Progenitor cell of endocrine pancreas (in vitro differentiated cells): ENCODE measurements around the gene CTBS. TPM values are rescaled to one million over a fixed set of nuclear protein-coding genes. Genes with fewer than 3 reads are reported as not detected.

Source experiments
- DNase-seq: peaks from one replicate; pipeline ENCODE4 v3.0.0; 2021; ENCODE audit warnings: low spot score; ENCODE audit not compliant: unreplicated experiment
- H3K27ac Mint-ChIP-seq: 2 replicates; pipeline ENCODE4 v1.8.0; 2021; ENCODE audit warnings: mild to moderate bottlenecking, moderate library complexity, mixed read lengths
- H3K27me3 Mint-ChIP-seq: 2 replicates; pipeline ENCODE4 v1.8.0; 2021; ENCODE audit warnings: mixed read lengths
- H3K36me3 Mint-ChIP-seq: 2 replicates; pipeline ENCODE4 v1.8.0; 2022; ENCODE audit warnings: mixed read lengths; ENCODE audit not compliant: insufficient read depth
- H3K4me1 Mint-ChIP-seq: 2 replicates; pipeline ENCODE4 v1.8.0; 2021; ENCODE audit warnings: low read depth, mixed read lengths
- H3K4me3 Mint-ChIP-seq: 2 replicates; pipeline ENCODE4 v1.8.0; 2021; ENCODE audit warnings: low read depth, mild to moderate bottlenecking, moderate library complexity, mixed read lengths
- H3K9me3 Mint-ChIP-seq: 2 replicates; pipeline ENCODE4 v1.8.0; 2021; ENCODE audit warnings: low read depth, mixed read lengths
- CTCF ChIP-seq: fragments of 200-600 bp; sonication (generic); IDR thresholded peaks from one replicate; pipeline ENCODE4 v1.5.0; 2021; ENCODE audit warnings: antibody characterized with exemption, mild to moderate bottlenecking; ENCODE audit not compliant: unreplicated experiment
- total RNA-seq: library from RNA; stranded (reverse); gene quantifications from 2 replicates; pipeline ENCODE4 v1.2.1, GENCODE V29; 2021

Gene CTBS
- total RNA-seq, 1 donor from 2014 or later: 10.1 TPM

DNA sequence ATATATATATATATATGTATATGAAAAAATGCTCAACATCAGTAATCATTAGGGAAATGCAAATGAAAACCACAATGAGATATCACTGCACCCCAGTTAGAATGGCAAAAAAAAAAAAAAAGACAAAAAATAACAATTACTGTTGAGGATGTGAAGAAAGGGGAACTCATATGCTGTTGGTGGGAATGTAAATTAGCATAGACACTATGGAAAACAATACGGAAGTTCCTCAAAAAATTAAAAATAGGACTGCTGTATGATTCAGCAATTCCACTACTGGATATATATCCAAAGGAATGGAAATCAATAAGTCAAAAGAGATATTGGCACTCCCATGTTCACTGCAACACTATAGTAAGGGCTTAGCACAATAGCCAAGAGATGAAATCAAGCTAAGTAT is 41.5 kb upstream of the CTBS start:
- H3K27me3 Mint-ChIP-seq: no peaks in the 10 kb centered on the region
- no peak for TF ChIP-seq CTCF
- peaks cover 27% of the 10 kb centered on the region for H3K36me3 Mint-ChIP-seq
- no peak for DNase-seq
- H3K4me3 Mint-ChIP-seq: no peak overlapping the region
- peaks cover 26% of the 10 kb centered on the region for H3K9me3 Mint-ChIP-seq
- H3K4me1 Mint-ChIP-seq: peaks cover 23% of the 10 kb centered on the region
- no peak overlapping the region for H3K27ac Mint-ChIP-seq

DNA sequence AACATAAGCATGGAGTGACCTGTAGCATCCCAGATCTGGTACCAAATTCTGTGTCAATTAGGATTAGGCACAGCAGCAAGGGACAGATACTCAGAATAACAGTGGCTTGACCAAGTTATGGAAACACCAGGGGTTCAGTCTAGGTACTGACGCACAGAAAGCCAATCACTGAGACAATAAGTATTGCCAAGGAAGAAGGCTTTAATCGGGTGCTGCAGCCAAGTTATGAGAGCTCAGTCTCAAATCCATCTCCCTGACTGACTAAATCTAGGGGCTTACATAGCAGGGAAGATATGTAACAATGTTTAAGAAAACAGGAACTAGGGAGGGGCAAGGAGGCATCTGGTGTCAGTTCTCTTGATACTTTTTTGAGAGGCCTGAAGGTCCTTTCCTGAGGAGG is 39.6 kb upstream of the CTBS start:
- no peak for TF ChIP-seq CTCF
- Mint-ChIP-seq H3K4me3 (no peak overlapping the region), H3K27me3 (no peaks in the 10 kb centered on the region), H3K27ac (no peak overlapping the region), H3K36me3 (peaks cover 28% of the 10 kb centered on the region), H3K9me3 (peaks cover 28% of the 10 kb centered on the region), H3K4me1 (peaks cover 11% of the 10 kb centered on the region)
- no peak for DNase-seq

- DNase-seq: no peak
- Mint-ChIP-seq H3K4me1 (peaks cover 11% of the 10 kb centered on the region), H3K27ac (no peak overlapping the region), H3K4me3 (no peak overlapping the region), H3K9me3 (peaks cover 28% of the 10 kb centered on the region), H3K27me3 (no peaks in the 10 kb centered on the region), H3K36me3 (peaks cover 28% of the 10 kb centered on the region)
- TF ChIP-seq CTCF: no peak
Observed at GRCh38 chr1:84613026-84613425, 38.8 kb upstream of the CTBS start.

GRCh38 chr1:84611796-84612195 is 37.6 kb upstream of the CTBS start:
- no peaks in the 10 kb centered on the region for H3K27me3 Mint-ChIP-seq
- no peak for TF ChIP-seq CTCF
- peak overlapping the region; percentile 83 for H3K27ac Mint-ChIP-seq

DNA sequence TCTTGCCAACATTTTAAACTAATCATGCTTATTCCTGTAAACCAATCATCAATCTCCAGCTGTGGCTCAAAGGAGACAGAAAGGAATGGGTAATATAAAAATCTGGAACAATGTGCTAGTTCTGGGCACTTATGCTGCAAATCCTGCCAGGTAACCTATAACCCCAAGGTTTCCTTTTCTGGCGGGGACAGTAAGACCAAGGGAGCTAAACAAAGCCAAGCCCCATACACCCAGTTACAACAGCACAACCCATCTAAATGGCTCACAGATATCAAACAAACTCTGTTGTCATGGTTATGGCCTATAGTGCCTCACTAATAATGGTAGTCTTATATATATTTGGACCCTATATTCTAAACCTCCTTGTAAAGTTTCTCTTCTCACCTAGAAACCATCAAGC is 36.9 kb upstream of the CTBS start:
- Mint-ChIP-seq H3K36me3 (peaks cover 31% of the 10 kb centered on the region), H3K4me1 (peaks cover 7% of the 10 kb centered on the region), H3K27me3 (no peaks in the 10 kb centered on the region), H3K4me3 (no peak overlapping the region), H3K27ac (peak overlapping the region; percentile 83), H3K9me3 (peaks cover 36% of the 10 kb centered on the region)
- no peak for DNase-seq
- no peak for TF ChIP-seq CTCF

More at GRCh38 chr1:84611796-84612195, 37.6 kb upstream of the CTBS start:
- Mint-ChIP-seq H3K36me3 (peaks cover 28% of the 10 kb centered on the region), H3K4me1 (peaks cover 9% of the 10 kb centered on the region), H3K9me3 (peaks cover 29% of the 10 kb centered on the region), H3K4me3 (no peak overlapping the region)
- no peak for DNase-seq
